Memory B cell (primary cell): ENCODE measurements around the gene MEGF8.
A peak's percentile ranks its signal among the peaks of the same experiment; 100 is the strongest.

ENCODE experiments used
- ATAC-seq: fragments of 150-1000 bp; cut with Tn5 transposase; 2 replicates; pipeline ENCODE4 v1.10.0; 2021; ENCODE audit warnings: low read depth, mild to moderate bottlenecking, moderate library complexity
- DNase-seq, 2 donors: peaks; one replicate each; pipeline ENCODE4 v3.0.0; 2022; ENCODE audit warnings: low spot score in 2 of 2
- H3K27ac Mint-ChIP-seq: one replicate; pipeline ENCODE4 v1.8.0; 2022; ENCODE audit warnings: mild to moderate bottlenecking, moderate library complexity, mixed read lengths
- H3K27me3 Mint-ChIP-seq: one replicate; pipeline ENCODE4 v1.8.0; 2022; ENCODE audit warnings: mixed read lengths
- H3K36me3 Mint-ChIP-seq: one replicate; pipeline ENCODE4 v1.8.0; 2022; ENCODE audit warnings: mild to moderate bottlenecking, mixed read lengths
- H3K4me1 Mint-ChIP-seq: one replicate; pipeline ENCODE4 v1.8.0; 2022; ENCODE audit warnings: mixed read lengths
- H3K4me3 Mint-ChIP-seq: one replicate; pipeline ENCODE4 v1.8.0; 2022; ENCODE audit warnings: mild to moderate bottlenecking, moderate library complexity, mixed read lengths
- H3K9me3 Mint-ChIP-seq: one replicate; pipeline ENCODE4 v1.8.0; 2022; ENCODE audit warnings: mixed read lengths

MEGF8 gene

DNA sequence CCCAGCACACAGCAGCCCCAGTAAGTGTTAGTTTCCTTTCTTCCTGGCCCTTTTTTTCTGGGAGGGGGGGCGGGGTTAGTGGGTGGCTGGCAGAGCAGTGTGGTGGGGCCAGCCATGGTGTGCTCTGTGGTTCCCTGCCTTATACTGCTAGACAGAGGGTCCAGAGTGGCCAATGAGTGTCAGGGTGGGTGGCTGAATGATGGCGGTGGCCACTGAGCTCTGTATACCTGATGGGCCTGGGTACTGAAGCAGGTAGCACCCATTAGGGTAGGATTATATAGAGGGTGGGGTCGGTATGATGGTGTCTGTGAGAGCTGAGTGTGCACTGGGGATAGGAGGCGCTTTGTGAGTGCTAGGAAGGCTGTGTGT is 42.6 kb upstream of the MEGF8 start:
- DNase-seq (no peak), ATAC-seq (no peak)
- peaks cover 44% of the 10 kb centered on the region for H3K4me1 Mint-ChIP-seq
- no peak overlapping the region for H3K4me3 Mint-ChIP-seq
- no peak overlapping the region for H3K27ac Mint-ChIP-seq
- no peaks in the 10 kb centered on the region for H3K27me3 Mint-ChIP-seq
- H3K9me3 Mint-ChIP-seq = no peaks in the 10 kb centered on the region
- no peaks in the 10 kb centered on the region for H3K36me3 Mint-ChIP-seq

- Mint-ChIP-seq H3K4me3 (no peak overlapping the region), H3K9me3 (no peaks in the 10 kb centered on the region), H3K36me3 (peaks cover 2% of the 10 kb centered on the region), H3K27ac (no peak overlapping the region), H3K4me1 (peaks cover 40% of the 10 kb centered on the region), H3K27me3 (no peaks in the 10 kb centered on the region)
- DNase-seq (peak; percentile 89 to 94), ATAC-seq (peak; percentile 62)
Observed at GRCh38 chr19:42283188-42284065, 42.0 kb upstream of the MEGF8 start.

- Mint-ChIP-seq H3K9me3 (no peaks in the 10 kb centered on the region), H3K27me3 (no peaks in the 10 kb centered on the region), H3K4me1 (peaks cover 35% of the 10 kb centered on the region), H3K36me3 (peaks cover 3% of the 10 kb centered on the region), H3K4me3 (no peak overlapping the region), H3K27ac (no peak overlapping the region)
- peak in 1 of 2 donors; percentile 84 for DNase-seq
- ATAC-seq = peak; percentile 39
Observed at GRCh38 chr19:42284066-42284501, 41.4 kb upstream of the MEGF8 start.

DNA sequence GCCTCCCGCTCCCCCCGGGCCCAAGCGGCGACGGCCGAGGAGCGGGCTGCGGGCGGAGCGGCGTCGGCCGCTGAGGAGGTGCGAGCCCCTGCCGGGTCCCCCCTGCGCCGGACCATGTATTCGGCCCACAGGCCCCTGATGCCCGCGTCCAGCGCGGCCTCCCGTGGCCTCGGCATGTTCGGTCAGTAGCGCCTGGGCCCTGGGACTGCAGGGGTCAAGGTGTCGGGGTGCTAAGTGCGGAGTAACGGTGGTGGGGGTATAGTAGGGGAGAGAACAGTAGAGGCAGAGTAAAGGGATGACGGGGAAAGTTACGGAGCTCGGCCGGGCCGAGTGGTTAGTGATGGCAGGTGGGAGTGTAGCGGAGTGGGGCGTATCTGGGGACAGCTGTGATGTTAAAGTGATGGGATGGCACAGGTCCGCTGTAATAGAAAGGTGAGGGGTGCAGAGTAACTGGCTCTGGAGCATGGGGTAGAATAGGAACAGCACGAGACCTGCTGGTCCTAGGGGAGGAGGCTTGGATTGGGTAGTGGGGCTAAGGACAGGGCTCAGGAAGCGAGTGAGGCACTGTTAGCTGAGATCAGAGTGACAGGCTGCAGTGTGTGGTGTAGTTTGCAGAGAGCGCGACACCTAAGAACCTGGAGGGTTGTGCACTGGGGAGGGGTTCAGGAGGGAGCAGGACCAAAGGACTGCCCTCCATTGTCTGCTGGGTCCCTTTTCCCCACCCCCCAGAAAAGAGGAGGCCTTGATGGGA is 40.7 kb upstream of the MEGF8 start:
- H3K9me3 Mint-ChIP-seq = no peaks in the 10 kb centered on the region
- H3K27ac Mint-ChIP-seq = peak overlapping the region; percentile 76
- DNase-seq (no peak), ATAC-seq (no peak)
- peak overlapping the region; percentile 94 for H3K4me3 Mint-ChIP-seq
- H3K27me3 Mint-ChIP-seq = no peaks in the 10 kb centered on the region
- H3K36me3 Mint-ChIP-seq = peaks cover 3% of the 10 kb centered on the region
- peaks cover 29% of the 10 kb centered on the region for H3K4me1 Mint-ChIP-seq

- peak overlapping the region; percentile 76 for H3K27ac Mint-ChIP-seq
- peaks cover 3% of the 10 kb centered on the region for H3K36me3 Mint-ChIP-seq
- ATAC-seq (no peak), DNase-seq (no peak)
- H3K4me3 Mint-ChIP-seq = peak overlapping the region; percentile 94
- H3K27me3 Mint-ChIP-seq = no peaks in the 10 kb centered on the region
- peaks cover 29% of the 10 kb centered on the region for H3K4me1 Mint-ChIP-seq
- H3K9me3 Mint-ChIP-seq = no peaks in the 10 kb centered on the region
Observed at GRCh38 chr19:42285541-42285941, 39.9 kb upstream of the MEGF8 start.

- DNase-seq (no peak), ATAC-seq (no peak)
- Mint-ChIP-seq H3K27me3 (no peaks in the 10 kb centered on the region), H3K27ac (peak overlapping the region; percentile 76), H3K36me3 (peaks cover 3% of the 10 kb centered on the region), H3K4me1 (peaks cover 29% of the 10 kb centered on the region), H3K9me3 (no peaks in the 10 kb centered on the region), H3K4me3 (peak overlapping the region; percentile 94)
Observed at GRCh38 chr19:42285988-42286348, 39.5 kb upstream of the MEGF8 start.

DNA sequence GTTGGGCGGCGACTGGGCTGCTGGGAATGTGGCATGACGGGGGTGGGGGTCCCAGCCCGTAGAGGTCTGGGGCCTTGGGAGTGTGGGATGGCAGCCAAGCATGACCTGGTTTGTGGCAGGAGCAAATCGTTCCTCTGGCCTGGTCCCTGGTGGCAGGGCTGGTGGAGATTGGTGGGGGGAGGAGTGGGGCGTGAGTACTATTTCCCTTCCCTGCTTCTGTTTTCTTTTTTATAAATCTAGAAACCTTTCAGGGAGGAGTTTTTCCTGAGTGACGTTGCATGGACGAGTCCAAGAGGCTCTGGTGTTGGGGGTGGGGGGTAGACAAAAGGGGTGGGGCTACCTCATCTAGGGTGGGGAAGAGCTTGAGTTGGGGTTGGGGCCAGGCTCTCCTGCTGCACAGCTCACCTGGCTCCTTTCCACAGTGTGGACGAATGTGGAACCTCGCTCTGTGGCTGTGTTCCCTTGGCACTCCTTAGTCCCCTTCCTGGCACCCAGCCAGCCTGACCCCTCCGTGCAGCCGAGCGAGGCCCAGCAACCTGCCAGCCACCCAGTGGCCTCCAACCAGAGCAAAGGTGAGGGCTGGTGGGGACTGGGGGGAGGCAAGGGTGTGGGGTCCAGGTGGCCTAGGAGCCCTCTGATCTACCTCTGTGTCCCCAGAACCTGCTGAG is 39.0 kb upstream of the MEGF8 start:
- peak overlapping the region; percentile 76 for H3K27ac Mint-ChIP-seq
- H3K9me3 Mint-ChIP-seq = no peaks in the 10 kb centered on the region
- H3K4me1 Mint-ChIP-seq = peaks cover 28% of the 10 kb centered on the region
- DNase-seq = no peak
- peaks cover 6% of the 10 kb centered on the region for H3K36me3 Mint-ChIP-seq
- no peak for ATAC-seq
- peak overlapping the region; percentile 94 for H3K4me3 Mint-ChIP-seq
- H3K27me3 Mint-ChIP-seq = no peaks in the 10 kb centered on the region

- no peak overlapping the region for H3K4me3 Mint-ChIP-seq
- no peaks in the 10 kb centered on the region for H3K9me3 Mint-ChIP-seq
Observed at GRCh38 chr19:42287017-42287826, 38.2 kb upstream of the MEGF8 start.

GRCh38 chr19:42287827-42288107 is 37.7 kb upstream of the MEGF8 start:
- ATAC-seq = no peak
- no peak overlapping the region for H3K27ac Mint-ChIP-seq

More at GRCh38 chr19:42287017-42287826, 38.2 kb upstream of the MEGF8 start:
- DNase-seq = no peak
- Mint-ChIP-seq H3K36me3 (peaks cover 10% of the 10 kb centered on the region), H3K4me1 (peaks cover 27% of the 10 kb centered on the region), H3K27ac (no peak overlapping the region), H3K27me3 (no peaks in the 10 kb centered on the region)
- no peak for ATAC-seq

DNA sequence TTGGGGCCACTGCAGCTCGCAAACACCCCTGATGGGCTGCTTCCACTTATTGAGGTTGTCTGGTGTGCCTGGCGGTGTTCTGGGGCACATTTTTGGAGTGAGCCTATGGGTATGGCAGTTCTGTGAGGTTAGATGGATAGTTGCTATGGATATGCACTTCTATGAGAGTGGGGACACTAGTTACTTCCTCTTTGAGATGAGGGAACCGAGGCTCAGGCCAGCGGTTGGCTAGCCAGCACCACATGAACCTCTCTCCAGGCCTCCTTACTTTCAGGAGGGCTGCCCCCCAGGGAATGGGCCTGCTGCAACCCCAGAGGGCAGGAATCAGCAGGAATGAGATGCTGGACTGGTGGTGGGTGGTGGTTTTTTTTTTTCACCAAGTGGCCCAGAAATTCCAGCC is 37.0 kb upstream of the MEGF8 start:
- no peak overlapping the region for H3K4me3 Mint-ChIP-seq
- H3K36me3 Mint-ChIP-seq = peaks cover 12% of the 10 kb centered on the region
- ATAC-seq (no peak), DNase-seq (no peak)
- no peaks in the 10 kb centered on the region for H3K27me3 Mint-ChIP-seq
- H3K4me1 Mint-ChIP-seq = peaks cover 27% of the 10 kb centered on the region
- no peak overlapping the region for H3K27ac Mint-ChIP-seq
- H3K9me3 Mint-ChIP-seq = no peaks in the 10 kb centered on the region

More at GRCh38 chr19:42287827-42288107, 37.7 kb upstream of the MEGF8 start:
- H3K36me3 Mint-ChIP-seq = peaks cover 10% of the 10 kb centered on the region
- H3K4me3 Mint-ChIP-seq = no peak overlapping the region
- DNase-seq = no peak
- peaks cover 24% of the 10 kb centered on the region for H3K4me1 Mint-ChIP-seq
- H3K27me3 Mint-ChIP-seq = no peaks in the 10 kb centered on the region
- H3K9me3 Mint-ChIP-seq = no peaks in the 10 kb centered on the region

- H3K4me1 Mint-ChIP-seq = peaks cover 27% of the 10 kb centered on the region
- no peak overlapping the region for H3K4me3 Mint-ChIP-seq
- ATAC-seq (no peak), DNase-seq (no peak)
- H3K27ac Mint-ChIP-seq = no peak overlapping the region
- H3K36me3 Mint-ChIP-seq = peaks cover 15% of the 10 kb centered on the region
- no peaks in the 10 kb centered on the region for H3K27me3 Mint-ChIP-seq
- H3K9me3 Mint-ChIP-seq = no peaks in the 10 kb centered on the region
Observed at GRCh38 chr19:42288881-42289555, 36.4 kb upstream of the MEGF8 start.

GRCh38 chr19:42289556-42290041 is 35.8 kb upstream of the MEGF8 start:
- peaks cover 26% of the 10 kb centered on the region for H3K4me1 Mint-ChIP-seq
- DNase-seq = no peak
- ATAC-seq = no peak
- no peak overlapping the region for H3K4me3 Mint-ChIP-seq
- H3K9me3 Mint-ChIP-seq = no peaks in the 10 kb centered on the region
- H3K27ac Mint-ChIP-seq = no peak overlapping the region
- H3K27me3 Mint-ChIP-seq = no peaks in the 10 kb centered on the region
- H3K36me3 Mint-ChIP-seq = peaks cover 15% of the 10 kb centered on the region

- DNase-seq = no peak
- no peak for ATAC-seq
- Mint-ChIP-seq H3K4me1 (peaks cover 21% of the 10 kb centered on the region), H3K36me3 (peaks cover 15% of the 10 kb centered on the region), H3K9me3 (no peaks in the 10 kb centered on the region), H3K27me3 (no peaks in the 10 kb centered on the region), H3K27ac (no peak overlapping the region), H3K4me3 (no peak overlapping the region)
Observed at GRCh38 chr19:42290136-42290522, 35.3 kb upstream of the MEGF8 start.
